Vagina (tissue), 2 donors: Measurements from ENCODE around the gene PAM16.
A peak's percentile ranks its signal among the peaks of the same experiment; 100 is the strongest.

ENCODE experiments used
- POLR2A ChIP-seq, 2 donors: fragments of 450-650 bp; IDR thresholded peaks; one replicate each; pipeline ENCODE4 v1.6.1; 2017; ENCODE audit warnings: antibody characterized with exemption in 2 of 2, mild to moderate bottlenecking in 2 of 2, moderate library complexity in 2 of 2
- POLR2AphosphoS5 ChIP-seq, 2 donors: sonication (generic); formaldehyde crosslinking; IDR thresholded peaks; one replicate each; pipeline ENCODE4 v1.9.0; 2017; ENCODE audit warnings: antibody characterized with exemption in 2 of 2, mild to moderate bottlenecking in 2 of 2, low read depth in 1 of 2; ENCODE audit not compliant: insufficient read depth in 1 of 2
- TF ChIP-seq, protein P1 (sequence below), 3 experiments: fragments of 450-650 bp in 2 of 3; fragments of 200-600 bp in 1 of 3; sonication (generic) in 1 of 3; IDR thresholded peaks; one replicate each; pipeline ENCODE4 v1.5.1; 2017 to 2019; ENCODE audit warnings: antibody characterized with exemption in 3 of 3, mild to moderate bottlenecking in 2 of 3, moderate library complexity in 2 of 3

DNA sequence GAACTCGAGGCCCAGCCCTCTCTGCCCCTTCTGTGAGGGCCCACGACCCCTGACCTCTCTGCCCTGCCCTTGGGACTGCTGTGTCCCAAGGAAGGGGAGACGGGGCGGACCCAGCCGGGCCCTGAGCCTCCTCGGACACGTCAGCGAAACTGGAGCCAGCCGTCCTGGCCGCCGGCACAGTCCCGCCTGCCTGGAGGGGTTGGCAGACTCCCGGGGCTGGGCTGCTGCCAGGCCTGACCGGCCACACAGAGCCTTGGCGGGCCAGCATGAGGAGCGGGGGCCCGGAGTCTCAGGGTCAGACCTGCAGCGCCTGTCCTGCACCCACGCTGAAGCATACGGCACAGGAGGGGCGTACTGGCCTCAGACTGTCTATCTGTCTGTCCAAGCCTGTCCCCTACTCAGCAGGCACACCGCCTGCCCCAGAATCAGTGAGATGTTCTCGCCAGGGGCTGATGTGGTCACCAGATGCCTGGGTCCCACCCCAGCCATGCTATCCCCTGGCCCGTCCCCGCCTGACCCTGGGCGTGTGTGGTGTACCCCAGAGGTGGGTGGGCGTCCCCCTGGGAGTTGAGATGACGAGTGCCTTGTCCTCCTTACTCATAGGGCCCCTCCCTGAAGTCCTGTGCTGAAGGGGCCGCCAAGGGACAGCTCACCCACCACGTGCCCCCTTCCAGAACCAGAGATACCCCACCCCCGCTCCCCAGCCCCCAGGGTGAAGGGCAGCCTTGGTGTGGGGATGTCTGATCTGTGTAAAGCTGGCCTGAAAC lies 25.2 kb upstream of the PAM16 start:
- TF ChIP-seq, protein P1, sequence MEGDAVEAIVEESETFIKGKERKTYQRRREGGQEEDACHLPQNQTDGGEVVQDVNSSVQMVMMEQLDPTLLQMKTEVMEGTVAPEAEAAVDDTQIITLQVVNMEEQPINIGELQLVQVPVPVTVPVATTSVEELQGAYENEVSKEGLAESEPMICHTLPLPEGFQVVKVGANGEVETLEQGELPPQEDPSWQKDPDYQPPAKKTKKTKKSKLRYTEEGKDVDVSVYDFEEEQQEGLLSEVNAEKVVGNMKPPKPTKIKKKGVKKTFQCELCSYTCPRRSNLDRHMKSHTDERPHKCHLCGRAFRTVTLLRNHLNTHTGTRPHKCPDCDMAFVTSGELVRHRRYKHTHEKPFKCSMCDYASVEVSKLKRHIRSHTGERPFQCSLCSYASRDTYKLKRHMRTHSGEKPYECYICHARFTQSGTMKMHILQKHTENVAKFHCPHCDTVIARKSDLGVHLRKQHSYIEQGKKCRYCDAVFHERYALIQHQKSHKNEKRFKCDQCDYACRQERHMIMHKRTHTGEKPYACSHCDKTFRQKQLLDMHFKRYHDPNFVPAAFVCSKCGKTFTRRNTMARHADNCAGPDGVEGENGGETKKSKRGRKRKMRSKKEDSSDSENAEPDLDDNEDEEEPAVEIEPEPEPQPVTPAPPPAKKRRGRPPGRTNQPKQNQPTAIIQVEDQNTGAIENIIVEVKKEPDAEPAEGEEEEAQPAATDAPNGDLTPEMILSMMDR (IDR thresholded peaks at IDR 0.05) = no peak
- no peak for TF ChIP-seq POLR2A (IDR thresholded peaks at IDR 0.05)
- TF ChIP-seq POLR2AphosphoS5 (IDR thresholded peaks at IDR 0.05; ENCODE audit: insufficient read depth in 1 of 2, low read depth in 1 of 2) = peak; percentile 24 to 79
